HG03139 (cell line): ENCODE data around the gene PCBP3.
"Not testable (repeated sequence)": the region's sequence is repeated elsewhere in the genome, so short reads cannot be mapped to it uniquely, and the experiment has no call there.

Source experiments
- ATAC-seq: cut with Tn5 transposase; IDR thresholded peaks from one replicate; pipeline ENCODE4 v1.9.1; 2021; ENCODE audit not compliant: unreplicated experiment

PCBP3 gene

GRCh38 chr21:45823100-45823681 lies 179.7 kb downstream of the PCBP3 start:
- no peak for ATAC-seq

DNA sequence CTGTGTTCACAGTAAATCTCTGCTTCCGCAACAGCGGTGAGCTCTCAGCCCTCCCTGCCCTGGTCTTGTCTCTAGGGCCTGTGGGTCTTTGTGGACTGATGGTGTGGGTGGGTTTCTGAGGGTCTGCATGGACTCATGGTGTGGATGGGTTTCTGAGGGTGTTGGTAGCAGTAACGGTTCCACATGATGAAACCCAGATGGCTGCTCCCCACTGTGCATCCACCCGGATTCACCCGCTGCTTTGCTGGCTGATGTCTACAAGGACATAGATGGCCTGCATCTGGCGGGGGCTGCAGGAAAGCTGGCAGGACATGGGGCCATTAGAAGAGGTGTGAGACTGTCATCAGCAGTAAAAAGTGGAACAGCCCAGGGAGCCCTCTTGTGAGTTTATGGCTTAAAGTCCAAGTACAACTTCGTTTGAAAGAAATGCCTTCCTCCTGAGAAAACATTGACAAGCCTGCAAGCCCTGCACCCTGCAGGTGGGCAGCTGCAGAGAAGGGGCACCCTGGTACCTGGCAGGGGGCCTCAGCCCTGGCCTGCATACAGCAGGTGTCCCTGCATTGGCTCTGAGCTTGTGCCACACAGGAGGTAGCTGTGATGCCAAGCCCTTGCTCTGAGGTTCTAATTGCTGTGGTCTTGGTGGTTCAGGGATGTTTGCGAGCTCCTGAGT lies 181.2 kb downstream of the PCBP3 start:
- no peak for ATAC-seq

GRCh38 chr21:45825219-45825618 lies 181.7 kb downstream of the PCBP3 start:
- ATAC-seq = no peak

GRCh38 chr21:45826676-45827301 lies 183.3 kb downstream of the PCBP3 start:
- ATAC-seq = no peak

- no peak for ATAC-seq
Measured at GRCh38 chr21:45827302-45827692, 183.8 kb downstream of the PCBP3 start.

- no peak for ATAC-seq
Measured at GRCh38 chr21:45827881-45828579, 184.5 kb downstream of the PCBP3 start.

- no peak for ATAC-seq
Measured at GRCh38 chr21:45828580-45829570, 185.3 kb downstream of the PCBP3 start.

- ATAC-seq = no peak
Measured at GRCh38 chr21:45829668-45830067, 186.1 kb downstream of the PCBP3 start.

DNA sequence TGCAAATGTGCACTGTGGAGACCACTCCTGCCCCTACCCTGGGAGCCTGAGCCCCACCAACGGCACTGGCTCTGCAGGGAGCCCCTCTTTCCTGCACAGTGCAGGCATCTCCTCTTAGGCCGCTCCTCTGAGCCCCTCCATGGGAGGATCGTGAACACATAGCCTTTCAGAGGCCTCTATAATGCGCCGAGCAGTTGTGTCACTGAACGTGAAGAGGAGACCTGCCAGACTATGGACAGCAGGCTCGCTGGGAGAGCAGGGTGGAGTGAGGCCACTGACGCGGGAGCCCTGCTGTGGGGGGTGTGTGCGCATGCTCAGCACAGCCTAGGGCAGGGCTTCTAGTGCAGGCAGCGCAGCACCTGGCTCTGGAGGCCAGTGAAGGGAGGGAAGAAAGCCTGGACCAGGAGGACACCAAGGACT lies 186.7 kb downstream of the PCBP3 start:
- ATAC-seq = no peak

- ATAC-seq = no peak
Measured at GRCh38 chr21:45830720-45831366, 187.3 kb downstream of the PCBP3 start.

DNA sequence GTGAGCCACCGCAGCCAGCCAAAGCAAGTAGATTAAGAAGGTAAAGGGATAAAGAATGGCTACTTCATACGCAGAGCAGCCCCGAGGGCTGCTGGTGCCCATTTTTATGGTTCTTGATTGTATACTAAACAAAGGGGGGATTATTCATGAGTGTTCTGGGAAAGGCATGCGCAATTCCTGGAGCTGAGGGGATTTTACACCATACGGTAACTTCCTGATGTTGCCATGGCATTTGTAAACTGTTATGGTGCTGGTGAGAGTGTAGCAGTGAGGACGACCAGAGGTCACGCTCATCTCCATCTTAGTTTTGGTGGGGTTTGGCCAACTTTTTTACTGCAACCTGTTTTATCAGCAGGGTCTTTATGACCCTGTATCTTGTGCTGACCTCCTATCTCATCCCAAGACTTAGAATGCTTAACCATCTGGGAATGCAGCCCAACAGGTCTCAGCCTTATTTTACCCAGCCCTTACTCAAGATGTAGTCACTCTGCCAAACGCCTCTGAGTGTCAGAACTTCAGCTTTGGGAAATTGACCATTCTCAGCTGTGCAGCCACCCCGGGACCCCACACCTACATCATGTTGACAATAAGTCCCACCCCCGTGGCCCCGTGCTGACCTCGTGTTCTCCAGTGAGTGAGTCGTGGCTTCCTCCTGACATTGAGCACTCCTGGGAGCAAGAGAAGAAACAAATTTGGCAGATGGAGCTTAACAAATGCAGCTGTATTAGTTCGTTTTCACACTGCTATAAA lies 188.6 kb downstream of the PCBP3 start:
- no peak for ATAC-seq

- ATAC-seq = not testable (repeated sequence)
Measured at GRCh38 chr21:45832741-45833235, 189.3 kb downstream of the PCBP3 start.

DNA sequence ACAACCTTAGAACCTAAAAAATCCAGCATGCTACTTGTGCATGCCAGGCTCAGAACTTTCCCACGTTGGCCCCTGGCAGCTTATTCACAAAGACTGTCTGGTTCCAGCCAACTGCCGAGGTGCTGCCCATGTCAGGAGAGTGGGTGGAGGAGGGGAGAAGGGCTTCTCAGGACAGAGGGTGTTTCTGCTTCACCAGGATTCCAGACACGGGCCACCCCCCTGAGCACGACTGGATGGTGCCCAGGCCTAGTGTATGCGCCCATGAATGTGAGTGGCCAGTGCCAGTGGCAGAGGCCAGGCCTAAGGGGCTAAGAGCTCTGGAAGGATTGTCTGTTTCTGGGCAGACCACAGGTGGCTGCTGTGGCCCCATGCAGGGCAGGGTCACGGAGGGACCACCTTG lies 189.9 kb downstream of the PCBP3 start:
- no peak for ATAC-seq

DNA sequence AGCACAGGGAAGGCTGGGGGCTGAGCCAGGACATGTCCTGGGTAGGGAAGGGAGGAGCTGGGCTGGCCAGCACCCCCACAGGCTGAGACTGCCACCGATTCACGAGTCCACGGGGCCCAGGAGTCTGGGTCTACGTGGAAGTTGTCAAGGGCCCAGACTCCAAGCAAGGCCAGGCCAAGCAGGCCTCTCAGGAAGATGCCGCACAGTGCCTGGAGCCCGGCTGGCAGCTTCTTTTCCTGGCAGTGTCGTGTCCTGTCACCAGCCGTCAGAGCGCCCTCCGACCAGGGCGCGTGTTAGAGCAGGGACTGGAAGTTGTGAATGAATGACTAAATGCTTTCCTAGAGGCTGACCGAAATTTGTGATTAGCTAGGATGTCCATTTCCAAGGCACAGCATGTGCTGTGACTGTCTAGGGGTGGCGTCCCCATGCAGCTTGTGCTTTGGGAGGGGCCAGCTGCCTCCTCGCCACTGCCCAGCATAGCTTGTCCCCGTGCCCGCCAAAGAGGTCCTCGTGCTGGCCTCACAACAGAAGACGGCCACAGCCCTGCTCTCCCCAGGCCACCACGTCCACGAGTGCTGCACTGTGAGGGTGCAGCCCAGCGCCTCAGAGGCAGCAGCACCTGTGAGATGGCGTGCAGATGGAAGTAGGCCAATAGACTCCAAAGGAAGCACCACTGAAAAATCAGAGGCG lies 190.6 kb downstream of the PCBP3 start:
- no peak for ATAC-seq

GRCh38 chr21:45834821-45835293 lies 191.3 kb downstream of the PCBP3 start:
- no peak for ATAC-seq

DNA sequence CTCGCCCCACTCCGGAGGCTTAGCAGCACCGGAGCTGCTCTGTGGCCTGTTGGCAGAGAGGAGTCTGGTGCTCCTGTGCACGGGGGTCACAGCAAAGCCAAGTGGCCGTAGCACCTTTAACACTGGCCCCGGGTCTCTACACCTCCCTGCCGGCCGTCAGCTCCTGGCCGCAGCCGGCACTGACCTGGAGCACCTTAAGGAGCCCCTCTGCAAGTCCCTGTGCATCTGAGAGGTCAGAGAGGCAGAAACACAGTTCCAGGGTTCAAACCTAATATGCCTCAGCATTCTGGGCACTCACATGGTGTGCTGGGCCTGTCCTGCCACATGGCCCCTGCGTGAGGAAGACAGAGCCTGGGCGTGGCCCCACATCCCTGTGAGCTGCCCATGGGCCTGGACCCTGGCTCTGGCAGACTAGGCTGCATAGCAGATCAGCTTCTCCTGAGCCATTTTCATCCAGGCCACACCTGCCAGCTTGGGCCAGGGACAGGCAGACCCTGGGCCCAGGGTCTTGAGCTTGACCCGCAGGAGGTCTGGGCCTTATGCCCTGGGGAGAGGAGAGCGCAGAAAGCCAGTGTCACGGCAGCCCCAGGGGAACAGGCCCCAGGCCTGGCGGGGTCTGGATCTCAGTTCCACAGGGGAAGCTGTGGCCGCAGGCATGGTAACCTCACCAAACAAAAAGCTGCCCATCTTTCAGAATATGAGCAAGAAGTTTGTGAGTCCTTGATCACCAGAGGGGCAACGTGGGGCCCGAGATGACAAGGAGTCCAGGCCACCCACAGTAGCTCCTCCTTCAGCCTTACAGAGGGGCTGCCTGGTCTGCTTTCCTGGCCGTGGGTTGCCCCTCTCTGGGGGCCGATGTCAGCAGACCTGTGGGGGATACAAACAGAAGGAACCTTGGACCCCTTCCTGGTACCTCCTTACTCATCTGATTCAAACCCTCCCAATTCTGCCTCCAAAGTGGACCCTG lies 192.1 kb downstream of the PCBP3 start:
- ATAC-seq = no peak

DNA sequence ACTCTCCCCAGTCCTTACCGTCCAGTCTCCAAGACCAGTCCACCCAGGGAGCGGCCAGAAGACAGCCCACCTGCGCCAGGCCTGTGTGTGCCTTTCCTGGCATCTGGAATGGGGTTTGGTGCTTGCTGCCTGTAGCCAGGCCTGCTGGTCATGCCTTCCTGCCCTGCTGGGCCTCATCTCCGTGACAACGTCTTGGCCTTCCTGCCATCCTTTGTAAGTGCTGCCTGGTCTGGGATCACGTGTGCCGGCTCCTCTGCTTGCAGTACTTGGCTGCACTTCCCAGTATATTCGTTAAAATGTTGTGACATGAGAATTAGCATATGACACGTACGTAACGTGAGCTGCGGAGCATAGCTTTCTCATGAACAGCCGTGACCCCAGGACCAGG lies 192.7 kb downstream of the PCBP3 start:
- no peak for ATAC-seq
